MM.1S (cell line): ENCODE measurements around the gene SRC.

Source experiments
- DNase-seq: peaks from one replicate; pipeline ENCODE4 v3.0.0-alpha.2; 2015
- H2AFZ ChIP-seq: fragments of 300-600 bp; sonication (generic); 2 replicates; pipeline ENCODE4 v1.6.0; 2016; ENCODE audit warnings: antibody characterized with exemption, low read length
- H3F3A ChIP-seq: fragments of 300-600 bp; sonication (generic); 2 replicates; pipeline ENCODE4 v1.6.1; 2016; ENCODE audit warnings: mild to moderate bottlenecking, antibody characterized with exemption, low read length, moderate library complexity, mixed read lengths; ENCODE audit not compliant: insufficient read depth
- H3K27ac ChIP-seq: fragments of 300-600 bp; sonication (generic); 2 replicates; pipeline ENCODE4 v1.5.1; 2016; ENCODE audit warnings: mild to moderate bottlenecking, low read length
- H3K27me3 ChIP-seq: fragments of 300-600 bp; sonication (generic); replicated peaks from 2 replicates; pipeline ENCODE4 v1.6.0; 2016; ENCODE audit warnings: low read length; ENCODE audit not compliant: insufficient read depth
- H3K36me3 ChIP-seq: fragments of 300-600 bp; sonication (generic); replicated peaks from 2 replicates; pipeline ENCODE4 v1.6.1; 2016; ENCODE audit warnings: mild to moderate bottlenecking, low read length, mixed read lengths; ENCODE audit not compliant: insufficient read depth
- H3K4me1 ChIP-seq: fragments of 300-600 bp; sonication (generic); 2 replicates; pipeline ENCODE4 v1.6.1; 2016; ENCODE audit warnings: low read length, mixed read lengths
- H3K4me2 ChIP-seq: fragments of 300-600 bp; sonication (generic); 2 replicates; pipeline ENCODE4 v1.6.0; 2016; ENCODE audit warnings: low read depth, low read length
- H3K4me3 ChIP-seq: fragments of 300-600 bp; sonication (generic); 2 replicates; pipeline ENCODE4 v1.5.1; 2016; ENCODE audit warnings: low read length, mixed read lengths
- H3K79me2 ChIP-seq: fragments of 300-600 bp; sonication (generic); 2 replicates; pipeline ENCODE4 v1.6.1; 2016; ENCODE audit warnings: mixed run types, low read length, mixed read lengths
- H3K9ac ChIP-seq: fragments of 300-600 bp; sonication (generic); 2 replicates; pipeline ENCODE4 v1.6.1; 2016; ENCODE audit warnings: low read length, mixed read lengths
- H3K9me2 ChIP-seq: fragments of 300-600 bp; sonication (generic); replicated peaks from 2 replicates; pipeline ENCODE4 v1.6.1; 2016; ENCODE audit warnings: mild to moderate bottlenecking, low read length, mixed read lengths; ENCODE audit not compliant: insufficient read depth
- H3K9me3 ChIP-seq: fragments of 300-600 bp; sonication (generic); replicated peaks from 2 replicates; pipeline ENCODE4 v1.6.1; 2016; ENCODE audit warnings: mild to moderate bottlenecking, low read length, mixed read lengths; ENCODE audit not compliant: insufficient read depth
- H4K20me1 ChIP-seq: fragments of 300-600 bp; sonication (generic); 2 replicates; pipeline ENCODE4 v1.6.1; 2016; ENCODE audit warnings: mild to moderate bottlenecking, low read length, moderate library complexity, mixed read lengths; ENCODE audit not compliant: insufficient read depth
- CTCF ChIP-seq: fragments of 300-600 bp; sonication (generic); IDR thresholded peaks from 2 replicates; pipeline ENCODE4 v1.5.1; 2016; ENCODE audit warnings: antibody characterized with exemption, low read length, mixed read lengths
- EZH2 ChIP-seq: fragments of 300-600 bp; sonication (generic); optimal IDR thresholded peaks from 2 replicates; pipeline ENCODE3; 2017; ENCODE audit warnings: low read depth, mild to moderate bottlenecking, antibody characterized with exemption, low read length, mixed read lengths
- EZH2phosphoT487 ChIP-seq: fragments of 300-600 bp; sonication (generic); IDR thresholded peaks from 2 replicates; pipeline ENCODE4 v1.6.1; 2018; ENCODE audit warnings: antibody characterized with exemption, low read length

The SRC gene

GRCh38 chr20:37326666-37327065 is 19.3 kb upstream of the SRC start:
- no peak overlapping the region for H3K9ac ChIP-seq
- no peaks in the 10 kb centered on the region for H3K4me1 ChIP-seq
- no peak for TF ChIP-seq CTCF
- no peak for TF ChIP-seq EZH2
- TF ChIP-seq EZH2phosphoT487 = no peak
- no peaks in the 10 kb centered on the region for H3F3A ChIP-seq
- H3K79me2 ChIP-seq = no peaks in the 10 kb centered on the region
- no peaks in the 10 kb centered on the region for H4K20me1 ChIP-seq
- H3K27ac ChIP-seq = no peak overlapping the region
- DNase-seq = no peak
- H3K4me2 ChIP-seq = no peak overlapping the region
- H3K9me3 ChIP-seq = no peaks in the 10 kb centered on the region
- no peaks in the 10 kb centered on the region for H3K9me2 ChIP-seq
- H3K36me3 ChIP-seq = no peaks in the 10 kb centered on the region
- H3K4me3 ChIP-seq = no peak overlapping the region
- no peak overlapping the region for H2AFZ ChIP-seq
- H3K27me3 ChIP-seq = no peaks in the 10 kb centered on the region

GRCh38 chr20:37327748-37328147 is 18.2 kb upstream of the SRC start:
- DNase-seq = no peak
- Histone ChIP-seq H3K4me2 (no peak overlapping the region), H3K27ac (no peak overlapping the region), H3K9ac (no peak overlapping the region), H2AFZ (no peak overlapping the region), H3K79me2 (no peaks in the 10 kb centered on the region), H3K4me1 (no peaks in the 10 kb centered on the region), H3K9me3 (no peaks in the 10 kb centered on the region), H4K20me1 (no peaks in the 10 kb centered on the region), H3K27me3 (no peaks in the 10 kb centered on the region), H3F3A (no peaks in the 10 kb centered on the region), H3K4me3 (no peak overlapping the region), H3K9me2 (no peaks in the 10 kb centered on the region), H3K36me3 (no peaks in the 10 kb centered on the region)
- TF ChIP-seq EZH2 (no peak), EZH2phosphoT487 (no peak), CTCF (no peak)

GRCh38 chr20:37328149-37328945 is 17.6 kb upstream of the SRC start:
- no peak overlapping the region for H3K27ac ChIP-seq
- no peaks in the 10 kb centered on the region for H3K9me3 ChIP-seq
- no peaks in the 10 kb centered on the region for H3K4me1 ChIP-seq
- H3K9me2 ChIP-seq = no peaks in the 10 kb centered on the region
- no peak overlapping the region for H3K4me2 ChIP-seq
- no peaks in the 10 kb centered on the region for H3F3A ChIP-seq
- H3K79me2 ChIP-seq = no peaks in the 10 kb centered on the region
- DNase-seq = no peak
- H3K4me3 ChIP-seq = no peak overlapping the region
- no peaks in the 10 kb centered on the region for H4K20me1 ChIP-seq
- no peak overlapping the region for H3K9ac ChIP-seq
- TF ChIP-seq CTCF (no peak), EZH2 (no peak), EZH2phosphoT487 (no peak)
- no peaks in the 10 kb centered on the region for H3K36me3 ChIP-seq
- no peak overlapping the region for H2AFZ ChIP-seq
- H3K27me3 ChIP-seq = no peaks in the 10 kb centered on the region
